Mucosa of stomach (tissue), 1 donor: Measurements from ENCODE around the gene RPP25.
A peak's percentile ranks its signal among the peaks of the same experiment; 100 is the strongest.

Source experiments
- H3K27me3 ChIP-seq: one replicate; pipeline ENCODE4 v1.7.0; 2013; ENCODE audit warnings: mild to moderate bottlenecking, low read length; ENCODE audit not compliant: control insufficient read depth, insufficient read depth
- H3K36me3 ChIP-seq: one replicate; pipeline ENCODE4 v1.7.0; 2013; ENCODE audit warnings: low read length; ENCODE audit not compliant: control insufficient read depth, insufficient read depth
- H3K4me1 ChIP-seq: one replicate; pipeline ENCODE4 v1.7.0; 2013; ENCODE audit warnings: mild to moderate bottlenecking, low read length; ENCODE audit not compliant: control insufficient read depth, insufficient read depth
- H3K4me3 ChIP-seq: one replicate; pipeline ENCODE4 v1.7.0; 2013; ENCODE audit warnings: low read length
- H3K9ac ChIP-seq: one replicate; pipeline ENCODE4 v1.7.0; 2013; ENCODE audit warnings: mild to moderate bottlenecking, low read length, moderate library complexity
- H3K9me3 ChIP-seq: one replicate; pipeline ENCODE4 v1.7.0; 2013; ENCODE audit warnings: mild to moderate bottlenecking, low read length, moderate library complexity; ENCODE audit not compliant: control insufficient read depth
- donor health status: Pancreatic carcinoma.

The RPP25 gene

DNA sequence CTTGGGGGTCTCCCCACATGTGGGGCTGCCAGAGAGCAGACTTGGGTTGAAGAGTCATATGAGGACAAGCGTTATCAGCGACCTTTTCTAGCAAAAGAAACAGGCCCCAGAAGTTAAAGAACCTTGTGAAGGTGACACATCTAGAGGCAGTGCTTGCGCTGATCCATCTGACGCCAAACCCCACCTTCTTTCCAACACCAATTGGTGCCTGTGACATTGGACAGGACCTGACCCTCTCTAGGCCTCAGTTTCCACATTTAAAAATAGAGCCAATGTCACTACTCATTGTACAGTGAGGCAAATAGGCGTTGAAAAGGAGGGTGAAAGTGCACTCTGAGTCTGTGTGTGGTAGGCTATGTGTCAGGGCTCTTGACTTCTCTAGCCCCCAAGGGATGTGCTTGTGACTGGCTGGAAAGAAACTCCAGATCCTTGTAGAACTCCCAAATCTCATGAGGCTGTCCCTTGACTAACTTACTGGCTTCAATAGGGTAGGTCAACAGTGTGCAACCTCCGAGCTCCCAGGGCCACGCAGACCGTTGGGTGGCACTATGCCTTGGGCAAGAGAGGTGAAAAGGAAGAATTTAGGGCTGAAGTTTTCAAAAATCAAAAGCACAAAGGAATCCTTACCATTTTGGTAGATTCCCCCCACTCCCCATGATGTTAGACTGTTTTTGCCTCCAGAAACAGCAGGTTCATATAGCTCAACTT, 49.3 kb downstream of the RPP25 start:
- H3K9me3 ChIP-seq, result no peaks in the 10 kb centered on the region
- no peaks in the 10 kb centered on the region for H3K27me3 ChIP-seq
- peak overlapping the region; percentile 79 for H3K9ac ChIP-seq
- peaks cover 21% of the 10 kb centered on the region for H3K4me1 ChIP-seq
- H3K36me3 ChIP-seq, result peaks cover 10% of the 10 kb centered on the region
- H3K4me3 ChIP-seq, result peak overlapping the region; percentile 58

DNA sequence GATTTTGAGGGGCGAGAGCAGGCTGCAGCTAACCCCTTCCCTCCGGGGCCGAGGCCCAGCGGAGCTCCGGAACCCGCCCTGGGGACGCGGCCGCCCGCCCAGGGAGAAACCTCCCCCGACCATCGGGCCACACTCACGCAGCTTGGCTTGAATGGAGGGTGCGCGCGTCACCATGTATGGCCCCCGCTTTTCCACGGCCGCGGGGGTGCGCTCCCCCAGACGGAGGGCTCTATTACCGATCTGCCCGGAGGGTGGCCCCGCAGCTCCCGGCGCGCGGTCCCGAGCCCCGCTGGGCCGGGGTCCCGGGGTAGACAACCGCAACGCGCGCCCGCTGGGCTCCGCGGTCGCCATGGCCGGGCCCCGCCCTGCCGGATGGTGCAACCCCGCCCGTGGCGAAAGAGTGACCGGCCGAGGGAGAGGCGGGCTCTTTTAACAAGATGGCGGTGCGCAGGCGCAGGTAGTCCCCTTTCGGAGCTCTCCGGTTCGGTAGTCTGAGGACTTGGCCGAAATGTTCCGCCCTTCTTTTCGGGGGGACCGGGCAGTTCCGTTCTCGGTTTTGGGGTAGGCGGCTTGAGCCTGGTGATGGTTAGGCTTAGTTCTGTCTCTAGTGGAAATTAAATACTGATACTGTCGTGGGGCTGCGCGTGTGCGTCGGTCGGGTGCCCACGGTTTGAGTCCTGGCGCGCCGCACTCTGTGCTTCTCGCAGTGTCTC, 50.0 kb downstream of the RPP25 start, which contains the start of gene FAM219B:
FAM219B (minus strand) TSS at position 402 of the 713 bp plus-strand sequence; CDS start at position 351, 51 bp downstream.
- Histone ChIP-seq H3K36me3 (peaks cover 13% of the 10 kb centered on the region), H3K4me3 (peak within 1 kb of the TSS; percentile 58), H3K9me3 (no peaks in the 10 kb centered on the region), H3K9ac (peak within 1 kb of the TSS; percentile 79), H3K27me3 (no peaks in the 10 kb centered on the region), H3K4me1 (peaks cover 26% of the 10 kb centered on the region)

DNA sequence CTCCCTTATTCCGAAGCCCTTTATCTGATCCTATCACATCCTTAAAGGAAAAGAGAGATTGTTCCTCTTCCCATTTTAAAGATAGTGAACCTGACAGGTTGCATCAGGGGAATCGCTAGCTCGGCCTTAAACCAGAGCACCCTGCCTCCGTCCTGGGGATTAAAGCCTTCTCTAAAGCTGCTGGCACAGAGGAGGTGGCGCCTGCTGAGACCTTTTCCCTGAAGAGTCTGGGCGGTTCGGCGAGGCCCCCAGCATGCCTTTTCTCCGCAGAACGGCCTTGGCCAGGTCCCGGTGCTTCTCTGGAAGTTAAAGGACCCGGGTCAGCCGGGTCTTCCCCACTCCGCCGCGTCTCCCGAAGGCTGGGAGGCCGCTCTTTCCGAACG, 50.5 kb downstream of the RPP25 start:
- H3K4me1 ChIP-seq, result peaks cover 31% of the 10 kb centered on the region
- no peaks in the 10 kb centered on the region for H3K27me3 ChIP-seq
- peaks cover 13% of the 10 kb centered on the region for H3K36me3 ChIP-seq
- H3K9me3 ChIP-seq, result no peaks in the 10 kb centered on the region
- peak overlapping the region; percentile 79 for H3K9ac ChIP-seq
- H3K4me3 ChIP-seq, result peak overlapping the region; percentile 58
